ENCODE data around the gene STMN3. TPM values are rescaled to one million over a fixed set of nuclear protein-coding genes. Genes with fewer than 3 reads are reported as not detected.

The STMN3 gene
- total RNA-seq, 1 experiment from 2014 or later = 65.6 TPM

GRCh38 chr20:63696306-63696627 lies 43.0 kb upstream of the STMN3 start (continued):
- peak; percentile 50; the same call in 1 of the 2 replicates for TF ChIP-seq USF1 (CRISPR knock-in tag; IDR thresholded peaks at IDR 0.05)
- TF ChIP-seq ATF1 (CRISPR knock-in tag; IDR thresholded peaks at IDR 0.05) = no peak
- no peak for TF ChIP-seq GTF2I (CRISPR knock-in tag; conservative IDR thresholded peaks at IDR 0.05)

- Mint-ChIP-seq H3K4me1 (peaks cover 7% of the 10 kb centered on the region), H3K36me3 (peaks cover 14% of the 10 kb centered on the region), H3K27me3 (ENCODE audit: low read depth) (peaks cover 3% of the 10 kb centered on the region; the same call in 1 of the 2 replicates), H3K9me3 (no peaks in the 10 kb centered on the region), H3K27ac (peak overlapping the region; percentile 45; the same call in 1 of the 2 replicates), H3K4me3 (0 out of 2 replicates have a peak overlapping the region, but pooled peaks have one; percentile 53)
- DNase-seq (ENCODE audit: low spot score) (no peak), ATAC-seq (no peak)
- no peak for TF ChIP-seq ZNF512 (CRISPR knock-in tag; IDR thresholded peaks at IDR 0.05; ENCODE audit: borderline replicate concordance)
- no peak for TF ChIP-seq ESRRA (CRISPR knock-in tag; IDR thresholded peaks at IDR 0.05; ENCODE audit: borderline replicate concordance)
- TF ChIP-seq, protein P1, sequence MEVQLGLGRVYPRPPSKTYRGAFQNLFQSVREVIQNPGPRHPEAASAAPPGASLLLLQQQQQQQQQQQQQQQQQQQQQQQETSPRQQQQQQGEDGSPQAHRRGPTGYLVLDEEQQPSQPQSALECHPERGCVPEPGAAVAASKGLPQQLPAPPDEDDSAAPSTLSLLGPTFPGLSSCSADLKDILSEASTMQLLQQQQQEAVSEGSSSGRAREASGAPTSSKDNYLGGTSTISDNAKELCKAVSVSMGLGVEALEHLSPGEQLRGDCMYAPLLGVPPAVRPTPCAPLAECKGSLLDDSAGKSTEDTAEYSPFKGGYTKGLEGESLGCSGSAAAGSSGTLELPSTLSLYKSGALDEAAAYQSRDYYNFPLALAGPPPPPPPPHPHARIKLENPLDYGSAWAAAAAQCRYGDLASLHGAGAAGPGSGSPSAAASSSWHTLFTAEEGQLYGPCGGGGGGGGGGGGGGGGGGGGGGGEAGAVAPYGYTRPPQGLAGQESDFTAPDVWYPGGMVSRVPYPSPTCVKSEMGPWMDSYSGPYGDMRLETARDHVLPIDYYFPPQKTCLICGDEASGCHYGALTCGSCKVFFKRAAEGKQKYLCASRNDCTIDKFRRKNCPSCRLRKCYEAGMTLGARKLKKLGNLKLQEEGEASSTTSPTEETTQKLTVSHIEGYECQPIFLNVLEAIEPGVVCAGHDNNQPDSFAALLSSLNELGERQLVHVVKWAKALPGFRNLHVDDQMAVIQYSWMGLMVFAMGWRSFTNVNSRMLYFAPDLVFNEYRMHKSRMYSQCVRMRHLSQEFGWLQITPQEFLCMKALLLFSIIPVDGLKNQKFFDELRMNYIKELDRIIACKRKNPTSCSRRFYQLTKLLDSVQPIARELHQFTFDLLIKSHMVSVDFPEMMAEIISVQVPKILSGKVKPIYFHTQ (CRISPR knock-in tag; IDR thresholded peaks at IDR 0.05) = no peak
- TF ChIP-seq TCF7 (CRISPR knock-in tag; IDR thresholded peaks at IDR 0.05; ENCODE audit: low read depth) = no peak
- no peak for TF ChIP-seq CBFB (CRISPR knock-in tag; IDR thresholded peaks at IDR 0.05; ENCODE audit: low read depth)
- no peak for TF ChIP-seq NFE2L1 (CRISPR knock-in tag; IDR thresholded peaks at IDR 0.05)
- TF ChIP-seq CREB1 (CRISPR knock-in tag; IDR thresholded peaks at IDR 0.05) = no peak
- POLR2A ChIA-PET = interaction anchor here (0.6 to 1.3 kb wide), 4 partner anchors 8 to 152 kb away, joined by 3 to 4 read pairs (median 3); no protein-coding TSS in a partner anchor
- CTCF ChIA-PET = interaction anchor here (0.9 to 3.4 kb wide), 5 partner anchors 12 to 158 kb away, joined by 3 to 19 read pairs (median 9); partner anchors contain the start of genes ARFRP1, GMEB2, PTK6 and RTEL1
Observed at GRCh38 chr20:63695424-63696305, 42.4 kb upstream of the STMN3 start.

GRCh38 chr20:63694584-63695423 lies 41.6 kb upstream of the STMN3 start:
- TF ChIP-seq FOXP4 (CRISPR knock-in tag; IDR thresholded peaks at IDR 0.05) (no peak), JAZF1 (CRISPR knock-in tag; IDR thresholded peaks at IDR 0.05) (no peak), HMGA2 (CRISPR knock-in tag; IDR thresholded peaks at IDR 0.05) (no peak), ATF2 (CRISPR knock-in tag; IDR thresholded peaks at IDR 0.05; ENCODE audit: borderline replicate concordance, low read depth) (no peak), STAT6 (CRISPR knock-in tag; conservative IDR thresholded peaks at IDR 0.05; ENCODE audit: low read depth) (no peak), EMX1 (CRISPR knock-in tag; IDR thresholded peaks at IDR 0.05) (no peak)
- TF ChIP-seq, protein P2, sequence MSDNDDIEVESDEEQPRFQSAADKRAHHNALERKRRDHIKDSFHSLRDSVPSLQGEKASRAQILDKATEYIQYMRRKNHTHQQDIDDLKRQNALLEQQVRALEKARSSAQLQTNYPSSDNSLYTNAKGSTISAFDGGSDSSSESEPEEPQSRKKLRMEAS (CRISPR knock-in tag; IDR thresholded peaks at IDR 0.05) = no peak
- Mint-ChIP-seq H3K27ac (no peak overlapping the region), H3K36me3 (peaks cover 14% of the 10 kb centered on the region), H3K4me3 (no peak overlapping the region), H3K9me3 (no peaks in the 10 kb centered on the region), H3K4me1 (peaks cover 7% of the 10 kb centered on the region), H3K27me3 (ENCODE audit: low read depth) (peaks cover 3% of the 10 kb centered on the region; the same call in 1 of the 2 replicates)
- ATAC-seq = no peak
- DNase-seq (ENCODE audit: low spot score) = no peak
- ChIA-PET POLR2A (no interaction called here), CTCF (no interaction called here)

All from WTC11 (cell line).